GM19043 (cell line): ENCODE data around the gene UNC119.

Experiments used
- ATAC-seq: cut with Tn5 transposase; IDR thresholded peaks from one replicate; pipeline ENCODE4 v1.9.1; 2021; ENCODE audit warnings: low read depth; ENCODE audit not compliant: unreplicated experiment

Gene UNC119

DNA sequence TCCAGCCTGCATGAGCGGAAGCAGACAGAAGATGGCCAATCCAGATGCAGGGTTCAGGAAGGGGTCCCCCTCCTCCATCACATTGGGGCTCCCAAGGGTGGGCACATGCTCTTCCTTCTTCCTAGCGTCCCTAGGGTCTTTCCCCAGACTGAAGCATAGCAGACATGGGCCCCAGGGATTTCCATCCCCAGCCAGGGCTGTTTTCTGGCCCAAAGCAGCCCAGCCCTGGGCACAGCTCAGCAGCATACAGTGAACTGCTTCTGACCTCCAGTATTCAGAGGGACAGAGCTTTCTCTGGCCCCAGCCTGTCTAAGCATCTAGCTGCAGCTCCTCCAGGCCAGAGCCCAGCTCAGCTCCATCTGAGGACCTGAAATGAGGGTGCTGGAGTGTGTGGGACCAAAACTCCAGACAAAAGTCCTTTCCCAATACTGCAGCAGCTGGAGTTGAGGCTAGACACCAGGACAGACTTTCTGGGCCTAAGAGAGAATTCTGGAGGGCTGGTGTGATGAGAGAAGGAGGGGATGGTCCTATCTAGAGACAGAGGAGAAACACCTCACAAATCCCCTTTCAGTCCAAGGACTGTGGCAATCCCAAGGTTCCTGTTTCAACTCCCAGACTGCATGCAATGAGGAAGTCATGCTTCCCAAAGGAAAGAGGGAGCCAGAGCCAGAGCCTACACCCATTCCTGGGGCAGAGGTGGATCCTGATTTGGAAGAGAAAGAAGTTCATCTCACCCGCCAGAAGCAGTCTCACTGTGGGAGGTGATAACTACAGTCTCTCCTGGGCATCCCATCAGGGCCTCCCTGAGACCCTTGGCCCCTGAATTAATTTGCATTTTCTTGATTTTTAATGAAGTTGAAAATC, 50.8 kb downstream of the UNC119 start:
- ATAC-seq, result no peak

DNA sequence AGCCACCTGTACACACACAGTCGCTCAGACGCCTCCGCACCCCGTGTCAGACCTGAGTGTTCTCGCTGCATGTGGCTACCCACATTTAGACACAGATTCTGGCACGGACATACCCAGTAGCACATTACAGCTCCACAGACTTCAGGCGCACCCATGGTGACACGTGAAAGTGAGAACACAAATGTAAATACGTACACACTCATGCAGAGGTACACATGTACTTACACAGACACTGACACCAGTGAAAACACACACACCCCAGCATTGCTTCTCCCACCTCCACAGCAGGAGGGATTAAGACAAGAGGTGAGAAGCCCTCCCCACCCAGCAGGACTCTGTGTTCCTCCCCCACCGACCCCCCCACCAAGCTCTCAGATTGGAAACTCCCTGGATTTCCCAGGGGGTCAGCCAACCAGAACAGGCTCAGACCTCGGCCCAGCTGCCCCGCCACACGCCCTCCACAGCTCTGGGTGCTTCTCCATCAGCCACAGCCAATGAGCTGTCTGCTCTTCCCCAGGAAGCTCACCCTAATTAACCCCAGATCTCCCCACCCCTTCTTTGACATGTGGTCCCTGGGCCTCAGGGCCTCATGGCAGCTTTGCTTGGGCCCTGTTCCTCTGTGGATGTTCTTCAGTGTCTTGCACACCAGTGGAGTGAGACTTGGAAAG, 51.6 kb downstream of the UNC119 start:
- no peak for ATAC-seq

DNA sequence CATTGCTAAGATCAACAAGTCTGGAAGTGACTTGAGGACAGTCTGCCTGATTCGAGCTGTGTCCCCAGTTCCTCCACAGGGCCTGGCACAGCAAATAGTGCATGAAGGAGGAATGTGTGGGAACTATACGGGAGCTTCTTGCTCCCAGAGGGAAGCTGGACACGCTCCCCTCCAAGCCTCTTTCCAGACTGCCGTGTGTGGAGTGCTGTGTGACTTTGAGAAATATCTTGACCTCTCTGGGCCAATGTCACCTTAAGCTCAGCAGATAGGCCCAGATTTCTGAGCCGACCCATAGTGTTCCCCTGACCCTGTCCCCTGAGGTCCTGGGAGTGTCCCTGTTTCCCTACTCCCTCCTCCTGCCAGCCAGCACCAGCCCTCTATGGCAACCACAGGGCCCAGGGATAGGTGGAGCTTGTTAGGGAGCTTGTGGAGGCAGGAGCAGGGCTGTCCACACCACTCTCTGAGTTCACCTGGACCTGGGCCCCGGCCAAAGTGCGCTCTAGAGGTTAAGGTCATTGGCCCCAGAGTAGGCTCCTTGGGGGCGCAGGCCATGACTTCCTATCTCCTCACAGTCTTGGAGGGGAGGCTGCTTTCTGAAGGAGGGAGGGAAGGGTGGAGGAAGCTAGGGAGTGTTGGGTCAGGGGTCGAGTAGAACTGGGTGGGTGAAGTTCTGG, 52.6 kb downstream of the UNC119 start:
- no peak for ATAC-seq

DNA sequence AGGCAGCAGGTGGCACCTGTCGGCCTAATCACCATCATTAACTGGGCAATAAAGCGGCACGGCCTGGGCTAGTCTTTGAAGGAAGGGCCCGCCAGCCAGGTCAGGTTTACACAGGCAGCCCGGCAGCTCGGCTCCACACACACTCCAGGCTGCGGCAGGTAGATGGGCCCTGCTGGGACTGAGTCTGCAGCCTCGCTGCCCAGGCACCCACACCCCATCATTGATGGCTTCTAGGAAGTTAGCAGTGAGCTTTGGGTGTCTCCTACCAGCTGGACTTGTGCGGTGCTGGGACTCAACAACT, 53.1 kb downstream of the UNC119 start:
- no peak for ATAC-seq

DNA sequence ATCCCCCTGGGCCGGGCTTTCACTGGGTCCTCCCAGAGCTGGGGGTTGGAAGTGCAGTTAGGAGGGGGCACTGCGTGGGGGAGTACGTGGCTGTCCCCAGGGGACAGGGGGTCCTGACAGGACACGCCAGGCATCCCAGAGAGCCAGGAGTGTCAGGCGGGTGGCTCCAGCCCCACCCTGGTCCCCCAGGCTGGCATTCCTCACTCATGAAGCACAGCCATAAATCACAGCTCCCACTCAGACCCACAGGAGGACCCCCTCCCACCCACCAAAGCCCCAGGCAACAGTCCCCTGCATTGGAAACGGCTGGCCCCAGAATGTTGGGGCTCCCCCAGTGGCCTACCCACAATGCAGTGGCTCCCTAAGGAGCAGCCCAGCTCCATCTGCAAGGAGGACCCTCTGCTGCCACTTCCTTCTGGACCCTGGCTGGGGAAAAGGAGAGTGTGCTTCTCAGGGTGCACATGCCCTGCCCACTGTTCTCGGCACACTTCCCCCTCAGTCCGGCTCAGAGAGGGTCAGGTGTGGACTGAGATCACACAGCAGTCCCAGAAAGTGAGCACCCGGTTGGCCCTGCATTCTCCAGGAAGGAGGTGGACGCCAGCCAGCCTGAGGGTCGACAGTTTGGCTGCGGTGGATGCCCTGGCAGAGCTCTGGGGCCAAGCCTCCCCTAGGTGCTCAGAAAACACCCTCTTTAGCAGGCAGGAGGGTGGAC, 53.6 kb downstream of the UNC119 start:
- ATAC-seq, result no peak

DNA sequence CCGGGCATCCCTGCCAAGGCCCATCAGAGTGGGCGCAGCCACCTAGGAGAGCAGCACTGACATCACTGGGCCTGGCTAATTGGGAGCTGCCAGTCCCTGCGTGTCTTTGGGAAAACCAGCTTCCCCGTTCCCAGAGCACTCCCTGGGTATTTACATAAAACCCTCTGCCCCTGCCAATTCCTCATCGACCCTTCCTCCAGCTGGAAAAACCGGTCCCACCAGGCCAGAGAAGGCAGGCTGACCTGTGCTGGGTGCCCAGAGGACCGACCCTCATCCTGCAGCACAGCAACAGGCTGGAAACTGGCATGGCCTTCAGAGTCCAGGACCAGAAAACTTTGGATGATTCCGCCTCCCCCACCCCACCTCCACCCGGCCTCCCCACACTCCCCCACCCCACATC, 54.5 kb downstream of the UNC119 start:
- ATAC-seq, result no peak
